PFSK-1 (cell line): ENCODE measurements around the gene PPFIBP2.

Experiments
- POLR2AphosphoS5 ChIP-seq: IDR thresholded peaks from 2 replicates; pipeline ENCODE4 v1.6.1; 2012; ENCODE audit warnings: low read depth, mild to moderate bottlenecking, control low read depth, low read length, moderate library complexity
- SIN3A ChIP-seq: IDR thresholded peaks from 2 replicates; pipeline ENCODE4 v1.6.1; 2012; ENCODE audit warnings: mild to moderate bottlenecking, low read length, moderate library complexity, borderline replicate concordance; ENCODE audit not compliant: insufficient read depth

- TF ChIP-seq SIN3A (no peak), POLR2AphosphoS5 (no peak)
Measured at GRCh38 chr11:7578276-7578955, 64.6 kb downstream of the PPFIBP2 start.
